ENCODE measurements around the gene CDC16.

DNA sequence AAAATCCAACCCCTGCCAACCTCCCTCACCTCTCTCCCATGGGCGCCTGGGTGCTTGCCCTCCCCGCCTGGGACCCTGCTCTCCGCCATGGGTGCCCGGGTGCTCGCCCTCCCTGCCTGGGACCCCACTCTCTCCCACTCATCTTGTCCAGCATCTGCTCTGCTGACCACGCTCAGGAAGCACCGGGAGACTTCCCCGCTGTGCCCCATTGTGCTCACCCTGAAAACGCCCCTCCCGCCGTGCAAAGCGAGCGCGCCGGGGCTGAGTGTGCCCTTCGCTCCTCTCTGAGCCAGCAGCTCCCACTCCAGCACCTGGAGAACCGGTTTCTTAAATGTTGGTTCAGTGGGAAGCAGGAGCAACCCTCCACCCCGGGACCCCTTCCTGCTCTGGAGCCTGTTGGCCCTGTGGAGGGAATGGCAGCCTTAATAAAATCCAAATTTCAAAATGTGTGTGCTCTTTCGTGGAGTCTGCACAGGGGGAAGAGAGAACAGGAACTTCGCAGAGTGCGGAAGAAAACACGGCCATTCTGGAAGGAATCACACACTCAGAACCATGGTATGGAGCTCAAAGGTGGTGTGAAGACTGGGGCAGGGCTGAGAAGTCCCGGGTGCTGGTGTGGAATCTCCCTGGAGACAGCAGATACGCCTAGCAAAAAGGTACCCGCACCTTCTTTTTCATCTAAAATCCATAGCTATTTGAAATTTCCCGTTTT lies 23.1 kb upstream of the CDC16 start:
- TF ChIP-seq, protein P1, sequence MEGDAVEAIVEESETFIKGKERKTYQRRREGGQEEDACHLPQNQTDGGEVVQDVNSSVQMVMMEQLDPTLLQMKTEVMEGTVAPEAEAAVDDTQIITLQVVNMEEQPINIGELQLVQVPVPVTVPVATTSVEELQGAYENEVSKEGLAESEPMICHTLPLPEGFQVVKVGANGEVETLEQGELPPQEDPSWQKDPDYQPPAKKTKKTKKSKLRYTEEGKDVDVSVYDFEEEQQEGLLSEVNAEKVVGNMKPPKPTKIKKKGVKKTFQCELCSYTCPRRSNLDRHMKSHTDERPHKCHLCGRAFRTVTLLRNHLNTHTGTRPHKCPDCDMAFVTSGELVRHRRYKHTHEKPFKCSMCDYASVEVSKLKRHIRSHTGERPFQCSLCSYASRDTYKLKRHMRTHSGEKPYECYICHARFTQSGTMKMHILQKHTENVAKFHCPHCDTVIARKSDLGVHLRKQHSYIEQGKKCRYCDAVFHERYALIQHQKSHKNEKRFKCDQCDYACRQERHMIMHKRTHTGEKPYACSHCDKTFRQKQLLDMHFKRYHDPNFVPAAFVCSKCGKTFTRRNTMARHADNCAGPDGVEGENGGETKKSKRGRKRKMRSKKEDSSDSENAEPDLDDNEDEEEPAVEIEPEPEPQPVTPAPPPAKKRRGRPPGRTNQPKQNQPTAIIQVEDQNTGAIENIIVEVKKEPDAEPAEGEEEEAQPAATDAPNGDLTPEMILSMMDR (IDR thresholded peaks at IDR 0.05), result no peak
- TF ChIP-seq EZH2 (IDR thresholded peaks at IDR 0.05; ENCODE audit: borderline replicate concordance, insufficient read depth, low read depth, low read length, poor library complexity, severe bottlenecking), result no peak

Data from B cell (primary cell).